Measurements from ENCODE around the gene THADA.

GRCh38 chr2:43212216-43212835 lies 383.5 kb downstream of the THADA start:
- TF ChIP-seq CTCF (IDR thresholded peaks at IDR 0.05) (no peak), ATF2 (CRISPR knock-in tag; IDR thresholded peaks at IDR 0.05; ENCODE audit: borderline replicate concordance, low read depth) (no peak), CREM (CRISPR knock-in tag; IDR thresholded peaks at IDR 0.05) (no peak)
